ENCODE data around the gene MRPL23. TPM values are rescaled to one million over a fixed set of nuclear protein-coding genes. Genes with fewer than 3 reads are reported as not detected.

Gene MRPL23
- total and polyA plus RNA-seq, 2 of the 13 experiments (the other 11 are each of a cell fraction or from before 2014, with no cell fraction given): 67.8 to 123 TPM

GRCh38 chr11:1920128-1920908, 26.8 kb upstream of the MRPL23 start (continued):
- TF ChIP-seq ZBTB4 (CRISPR knock-in tag; IDR thresholded peaks at IDR 0.05; ENCODE audit: borderline replicate concordance): no peak
- no peak for TF ChIP-seq ZNF432 (CRISPR knock-in tag; IDR thresholded peaks at IDR 0.05; ENCODE audit: borderline replicate concordance)
- no peak for TF ChIP-seq GABPB1 (CRISPR knock-in tag; IDR thresholded peaks at IDR 0.05)
- TF ChIP-seq ZC3H13 (CRISPR knock-in tag; IDR thresholded peaks at IDR 0.05): no peak
- no peak for TF ChIP-seq LRRFIP1 (CRISPR knock-in tag; conservative IDR thresholded peaks at IDR 0.05)
- no peak for TF ChIP-seq SALL1 (CRISPR knock-in tag; IDR thresholded peaks at IDR 0.05)

All from HepG2 (cell line).